Calu3 (cell line): ENCODE results near the gene DYRK3. TPM values are rescaled to one million over a fixed set of nuclear protein-coding genes. Genes with fewer than 3 reads are reported as not detected.
A peak's percentile ranks its signal among the peaks of the same experiment; 100 is the strongest.

Source experiments
- BruUV-seq: library from RNA; stranded (reverse); fragments of 400-500 nt; replicated peaks from 2 replicates; lab custom pipeline; 2021; lab: Mats Ljungman, UMichigan
- CTCF ChIA-PET: fragments of 300-600 bp; sonication (Branson Sonifier 250); formaldehyde crosslinking; loops from one replicate; lab custom pipeline; 2022; ENCODE audit warnings: antibody characterized with exemption; lab: Charles Lee
- DNase-seq: peaks from one replicate; pipeline ENCODE4 v3.0.0; 2022
- H3K27ac Mint-ChIP-seq: one replicate; pipeline ENCODE4 v1.8.0; 2022; ENCODE audit warnings: mixed read lengths; ENCODE audit not compliant: unreplicated experiment
- H3K27me3 Mint-ChIP-seq: one replicate; pipeline ENCODE4 v1.8.0; 2022; ENCODE audit warnings: mixed read lengths; ENCODE audit not compliant: unreplicated experiment
- H3K36me3 Mint-ChIP-seq: one replicate; pipeline ENCODE4 v1.8.0; 2022; ENCODE audit warnings: mild to moderate bottlenecking, moderate library complexity, mixed read lengths; ENCODE audit not compliant: insufficient read depth, unreplicated experiment
- H3K4me1 Mint-ChIP-seq: one replicate; pipeline ENCODE4 v1.8.0; 2022; ENCODE audit warnings: mild to moderate bottlenecking, low read depth, mixed read lengths; ENCODE audit not compliant: unreplicated experiment
- H3K4me3 Mint-ChIP-seq: one replicate; pipeline ENCODE4 v1.8.0; 2022; ENCODE audit warnings: mild to moderate bottlenecking, low read depth, moderate library complexity, mixed read lengths; ENCODE audit not compliant: unreplicated experiment
- H3K9me3 Mint-ChIP-seq: one replicate; pipeline ENCODE4 v1.8.0; 2022; ENCODE audit warnings: low read depth, mixed read lengths; ENCODE audit not compliant: unreplicated experiment
- intact Hi-C: fragments of 100-400 bp; cut with micrococcal nuclease; formaldehyde crosslinking; loops from one replicate; pipeline ENCODE4 v1.10.0; 2022; ENCODE audit not compliant: unreplicated experiment
- total RNA-seq: library from RNA; stranded (reverse); gene quantifications from 2 replicates; pipeline ENCODE4 v1.2.3, GENCODE V29; 2022
- TF ChIP-seq, protein P1 (sequence below): fragments of 200-600 bp; IDR thresholded peaks from one replicate; pipeline ENCODE4 v1.8.0; 2022; ENCODE audit warnings: antibody characterized with exemption; ENCODE audit not compliant: unreplicated experiment

The DYRK3 gene
- total RNA-seq, 1 experiment from 2014 or later = 7.6 TPM

GRCh38 chr1:206668874-206669410 lies 33.6 kb downstream of the DYRK3 start:
- CTCF ChIA-PET = interaction anchor here (0.6 to 1.0 kb wide), 2 partner anchors 47 to 56 kb away, joined by 3 to 4 read pairs; partner anchors contain the start of gene EIF2D
- no TSS peak for BruUV-seq
- DNase-seq = no peak
- Mint-ChIP-seq H3K27ac (no peak overlapping the region), H3K4me1 (no peaks in the 10 kb centered on the region), H3K27me3 (peaks cover 31% of the 10 kb centered on the region), H3K9me3 (no peaks in the 10 kb centered on the region), H3K4me3 (no peak overlapping the region), H3K36me3 (no peaks in the 10 kb centered on the region)
- intact Hi-C loops = no loop called here
- TF ChIP-seq, protein P1, sequence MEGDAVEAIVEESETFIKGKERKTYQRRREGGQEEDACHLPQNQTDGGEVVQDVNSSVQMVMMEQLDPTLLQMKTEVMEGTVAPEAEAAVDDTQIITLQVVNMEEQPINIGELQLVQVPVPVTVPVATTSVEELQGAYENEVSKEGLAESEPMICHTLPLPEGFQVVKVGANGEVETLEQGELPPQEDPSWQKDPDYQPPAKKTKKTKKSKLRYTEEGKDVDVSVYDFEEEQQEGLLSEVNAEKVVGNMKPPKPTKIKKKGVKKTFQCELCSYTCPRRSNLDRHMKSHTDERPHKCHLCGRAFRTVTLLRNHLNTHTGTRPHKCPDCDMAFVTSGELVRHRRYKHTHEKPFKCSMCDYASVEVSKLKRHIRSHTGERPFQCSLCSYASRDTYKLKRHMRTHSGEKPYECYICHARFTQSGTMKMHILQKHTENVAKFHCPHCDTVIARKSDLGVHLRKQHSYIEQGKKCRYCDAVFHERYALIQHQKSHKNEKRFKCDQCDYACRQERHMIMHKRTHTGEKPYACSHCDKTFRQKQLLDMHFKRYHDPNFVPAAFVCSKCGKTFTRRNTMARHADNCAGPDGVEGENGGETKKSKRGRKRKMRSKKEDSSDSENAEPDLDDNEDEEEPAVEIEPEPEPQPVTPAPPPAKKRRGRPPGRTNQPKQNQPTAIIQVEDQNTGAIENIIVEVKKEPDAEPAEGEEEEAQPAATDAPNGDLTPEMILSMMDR = no peak

DNA sequence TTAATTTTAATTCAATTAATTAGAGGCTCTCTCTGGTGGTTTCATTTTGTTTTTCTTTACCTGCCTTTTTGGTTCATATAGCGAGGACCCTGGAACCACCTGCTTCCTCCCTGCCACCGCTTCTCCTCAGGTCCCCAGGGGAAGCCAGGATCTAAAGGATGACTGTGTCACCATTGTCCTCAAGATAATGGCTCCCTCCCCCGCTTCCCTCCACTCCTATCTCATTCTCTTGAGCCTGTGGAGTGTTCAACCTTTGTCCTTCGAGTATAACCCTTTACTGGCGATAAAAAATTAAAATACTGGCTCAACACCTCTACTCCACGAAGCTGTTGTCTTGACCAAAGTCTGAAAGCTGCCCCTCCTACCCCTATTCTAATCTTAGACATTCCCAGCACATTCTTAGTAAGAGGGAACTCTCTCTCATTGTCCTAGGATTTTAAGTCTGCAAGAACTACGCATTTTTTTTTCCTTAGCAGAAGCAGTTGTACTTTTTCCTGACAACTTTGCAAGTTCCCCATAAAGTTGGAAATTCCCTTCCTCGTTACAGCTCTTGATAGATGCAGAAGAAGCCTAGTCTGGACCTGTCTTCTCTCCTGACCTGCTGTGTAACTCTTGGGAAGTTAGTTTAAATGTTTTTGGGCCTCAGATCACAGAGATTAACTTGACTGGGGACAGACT lies 36.8 kb downstream of the DYRK3 start:
- DNase-seq = no peak
- TF ChIP-seq, protein P1 = no peak
- H3K36me3 Mint-ChIP-seq = no peaks in the 10 kb centered on the region
- peaks cover 15% of the 10 kb centered on the region for H3K4me1 Mint-ChIP-seq
- BruUV-seq = no TSS peak
- H3K27me3 Mint-ChIP-seq = peaks cover 18% of the 10 kb centered on the region
- H3K27ac Mint-ChIP-seq = no peak overlapping the region
- H3K9me3 Mint-ChIP-seq = no peaks in the 10 kb centered on the region
- intact Hi-C loops = no loop called here
- no peak overlapping the region for H3K4me3 Mint-ChIP-seq
- CTCF ChIA-PET = interaction anchor here (1.1 to 1.2 kb wide), 2 partner anchors 14 to 37 kb away, joined by 3 read pairs; partner anchors contain the start of gene DYRK3

DNA sequence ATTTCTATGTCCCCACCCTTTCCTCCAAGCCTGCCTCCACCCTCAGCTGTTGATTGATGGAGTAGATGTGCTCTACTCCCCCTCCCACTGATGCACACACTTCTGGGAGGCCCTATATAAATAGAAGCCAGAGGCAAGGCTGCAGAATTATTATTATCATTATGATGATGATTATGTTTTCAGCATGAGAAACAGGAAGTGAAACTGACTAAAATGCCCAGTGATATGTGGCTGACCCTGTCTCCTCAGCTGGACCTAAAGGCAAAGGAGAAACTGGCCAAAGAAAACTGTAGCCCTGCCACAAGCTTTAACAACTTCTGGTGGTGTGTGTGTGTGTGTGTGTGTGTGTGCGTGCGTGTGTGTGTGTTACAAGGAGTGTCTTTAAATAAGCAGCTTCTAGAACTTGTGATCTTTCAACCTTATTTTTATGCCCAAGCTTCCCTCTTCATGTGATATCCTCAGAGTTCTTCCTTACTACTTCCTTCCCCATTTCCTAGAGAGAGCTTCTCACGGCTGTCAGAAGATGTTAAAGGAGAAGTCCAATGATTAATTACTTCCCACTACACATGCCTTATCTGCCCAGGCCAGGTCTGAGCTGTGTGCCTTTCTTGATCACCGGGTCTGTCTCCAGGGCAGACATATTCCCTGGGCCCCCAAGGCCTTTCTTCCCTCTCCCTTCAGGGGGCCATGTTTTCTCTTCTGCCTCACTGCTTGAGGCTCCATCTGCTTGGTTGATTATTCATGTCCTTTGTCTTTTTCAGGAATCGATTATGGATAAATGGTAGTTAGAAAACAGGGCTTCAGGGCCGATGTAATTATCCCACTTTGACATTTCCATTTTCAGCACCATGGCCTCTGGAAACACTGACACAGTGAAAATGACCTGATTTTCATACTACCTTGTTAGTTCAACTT lies 37.8 kb downstream of the DYRK3 start:
- Mint-ChIP-seq H3K4me3 (no peak overlapping the region), H3K4me1 (peaks cover 15% of the 10 kb centered on the region), H3K36me3 (no peaks in the 10 kb centered on the region), H3K27ac (no peak overlapping the region), H3K27me3 (peaks cover 8% of the 10 kb centered on the region), H3K9me3 (no peaks in the 10 kb centered on the region)
- CTCF ChIA-PET = interaction anchor here (1.1 kb wide), 1 partner anchor 38 kb away, joined by 3 read pairs; the partner anchor contains the start of gene DYRK3
- TF ChIP-seq, protein P1 = no peak
- intact Hi-C loops = no loop called here
- no TSS peak for BruUV-seq
- DNase-seq = no peak

DNA sequence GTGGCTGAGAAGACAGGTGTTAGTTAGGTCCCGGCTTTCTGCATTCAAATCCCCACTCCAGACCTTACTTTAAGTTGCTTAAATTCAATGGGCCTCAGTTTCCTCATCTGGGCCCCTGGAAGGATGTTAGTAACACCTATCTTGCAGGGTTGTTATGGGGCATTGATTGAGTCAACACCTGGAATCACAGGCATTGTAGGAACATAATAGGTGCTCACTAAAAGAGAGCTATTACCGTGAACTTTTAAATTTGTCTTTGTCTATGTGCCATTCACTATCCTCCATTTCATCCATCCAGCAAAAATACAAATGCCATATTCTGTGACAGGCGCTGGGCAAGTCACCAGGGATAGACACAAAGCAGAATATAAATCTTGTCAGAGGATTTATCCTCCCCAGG lies 38.9 kb downstream of the DYRK3 start:
- no peaks in the 10 kb centered on the region for H3K27me3 Mint-ChIP-seq
- intact Hi-C loops = no loop called here
- BruUV-seq = no TSS peak
- peak overlapping the region; percentile 65 for H3K27ac Mint-ChIP-seq
- CTCF ChIA-PET = interaction anchor here (0.8 to 2.0 kb wide), 6 partner anchors 10 to 305 kb away, joined by 3 to 18 read pairs (median 3); no protein-coding TSS in a partner anchor
- no peak for DNase-seq
- H3K4me3 Mint-ChIP-seq = no peak overlapping the region
- TF ChIP-seq, protein P1 = no peak
- H3K4me1 Mint-ChIP-seq = peaks cover 15% of the 10 kb centered on the region
- H3K36me3 Mint-ChIP-seq = no peaks in the 10 kb centered on the region
- H3K9me3 Mint-ChIP-seq = no peaks in the 10 kb centered on the region
